Astrocyte (in vitro differentiated cells and primary cell): ENCODE data around the gene SALL4. TPM values are rescaled to one million over a fixed set of nuclear protein-coding genes. Genes with fewer than 3 reads are reported as not detected.

Experiments used
- DNase-seq: peaks from one replicate; pipeline ENCODE4 v3.0.0-alpha.2; 2010; ENCODE audit warnings: low read depth
- FAIRE-seq: peaks from 2 replicates; lab custom pipeline; 2011; peaks lifted over from hg19 to GRCh38; lab: Jason Lieb, UNC
- H2AFZ ChIP-seq: 2 replicates; pipeline ENCODE4 v1.6.0; 2012; ENCODE audit warnings: low read depth, low read length, inconsistent platforms
- H3K27ac ChIP-seq: 2 replicates; pipeline ENCODE4 v1.5.1; 2011; ENCODE audit warnings: low read depth, low read length, inconsistent platforms
- H3K27me3 ChIP-seq: 2 replicates; pipeline ENCODE4 v1.6.0; 2011; ENCODE audit warnings: low read length, inconsistent platforms; ENCODE audit not compliant: insufficient read depth
- H3K36me3 ChIP-seq: 2 replicates; pipeline ENCODE4 v1.5.1; 2011; ENCODE audit warnings: low read length, inconsistent platforms; ENCODE audit not compliant: insufficient read depth
- H3K4me1 ChIP-seq: 2 replicates; pipeline ENCODE4 v1.5.1; 2011; ENCODE audit warnings: low read length, inconsistent platforms; ENCODE audit not compliant: insufficient read depth
- H3K4me2 ChIP-seq: 2 replicates; pipeline ENCODE4 v1.6.0; 2012; ENCODE audit warnings: low read length, inconsistent platforms
- H3K4me3 ChIP-seq: 2 replicates; pipeline ENCODE4 v1.5.1; 2011; ENCODE audit warnings: low read depth, mild to moderate bottlenecking, low read length, inconsistent platforms; ENCODE audit not compliant: insufficient read depth
- H3K79me2 ChIP-seq: 2 replicates; pipeline ENCODE4 v1.6.0; 2012; ENCODE audit warnings: mild to moderate bottlenecking, low read length, inconsistent platforms; ENCODE audit not compliant: insufficient read depth
- H3K9ac ChIP-seq: 2 replicates; pipeline ENCODE4 v1.6.0; 2012; ENCODE audit warnings: mild to moderate bottlenecking, low read length, inconsistent platforms
- H3K9me3 ChIP-seq: 2 replicates; pipeline ENCODE4 v1.5.1; 2012; ENCODE audit warnings: low read depth, mild to moderate bottlenecking, low read length, inconsistent platforms; ENCODE audit not compliant: insufficient read depth
- H4K20me1 ChIP-seq: 2 replicates; pipeline ENCODE4 v1.6.0; 2012; ENCODE audit warnings: low read length, inconsistent platforms; ENCODE audit not compliant: insufficient read depth
- H3K27ac Mint-ChIP-seq: one replicate; pipeline ENCODE4 v1.8.0; 2021; ENCODE audit warnings: mild to moderate bottlenecking, mixed read lengths; ENCODE audit not compliant: unreplicated experiment
- H3K27me3 Mint-ChIP-seq: one replicate; pipeline ENCODE4 v1.8.0; 2021; ENCODE audit warnings: low read depth, mixed read lengths; ENCODE audit not compliant: unreplicated experiment
- H3K36me3 Mint-ChIP-seq: one replicate; pipeline ENCODE4 v1.8.0; 2021; ENCODE audit warnings: low read depth, mixed read lengths; ENCODE audit not compliant: unreplicated experiment
- H3K4me1 Mint-ChIP-seq: one replicate; pipeline ENCODE4 v1.8.0; 2021; ENCODE audit warnings: low read depth, mixed read lengths; ENCODE audit not compliant: unreplicated experiment
- H3K4me3 Mint-ChIP-seq: one replicate; pipeline ENCODE4 v1.8.0; 2021; ENCODE audit warnings: mild to moderate bottlenecking, moderate library complexity, mixed read lengths; ENCODE audit not compliant: unreplicated experiment
- H3K9me3 Mint-ChIP-seq: one replicate; pipeline ENCODE4 v1.8.0; 2021; ENCODE audit warnings: mild to moderate bottlenecking, mixed read lengths; ENCODE audit not compliant: unreplicated experiment
- CTCF ChIP-seq: IDR thresholded peaks from 2 replicates; pipeline ENCODE4 v1.5.1; 2011; ENCODE audit warnings: low read depth, mild to moderate bottlenecking, inconsistent platforms, low read length, moderate library complexity; ENCODE audit not compliant: insufficient read depth
- EZH2 ChIP-seq: IDR thresholded peaks from 2 replicates; pipeline ENCODE4 v1.6.1; 2012; ENCODE audit warnings: mild to moderate bottlenecking, low read length, inconsistent platforms; ENCODE audit not compliant: insufficient read depth
- total RNA-seq: library from RNA; stranded (reverse); gene quantifications from 2 replicates; pipeline ENCODE4 v1.2.1, GENCODE V29; 2021

Gene SALL4
- total RNA-seq, 1 donor from 2014 or later, result 21.7 TPM

GRCh38 chr20:51775241-51775640 is 27.1 kb downstream of the SALL4 start:
- Mint-ChIP-seq H3K27ac (no peak overlapping the region), H3K36me3 (peaks cover 19% of the 10 kb centered on the region), H3K27me3 (no peaks in the 10 kb centered on the region), H3K4me1 (no peaks in the 10 kb centered on the region), H3K9me3 (peaks cover 13% of the 10 kb centered on the region), H3K4me3 (no peak overlapping the region)
- no peaks in the 10 kb centered on the region for H3K9me3 ChIP-seq
- H3K4me2 ChIP-seq, result no peak overlapping the region
- no peak overlapping the region for H2AFZ ChIP-seq
- FAIRE-seq, result no peak
- no peaks in the 10 kb centered on the region for H4K20me1 ChIP-seq
- no peak for TF ChIP-seq EZH2
- H3K27ac ChIP-seq, result no peak overlapping the region
- no peaks in the 10 kb centered on the region for H3K27me3 ChIP-seq
- H3K36me3 ChIP-seq, result no peaks in the 10 kb centered on the region
- no peak for DNase-seq
- no peaks in the 10 kb centered on the region for H3K79me2 ChIP-seq
- H3K9ac ChIP-seq, result no peak overlapping the region
- H3K4me3 ChIP-seq, result no peak overlapping the region
- no peaks in the 10 kb centered on the region for H3K4me1 ChIP-seq

- H2AFZ ChIP-seq, result no peak overlapping the region
- no peak for FAIRE-seq
- H3K27ac Mint-ChIP-seq, result no peak overlapping the region
- no peaks in the 10 kb centered on the region for H3K36me3 ChIP-seq
- no peaks in the 10 kb centered on the region for H3K27me3 ChIP-seq
- no peaks in the 10 kb centered on the region for H4K20me1 ChIP-seq
- no peak overlapping the region for H3K27ac ChIP-seq
- H3K9me3 ChIP-seq, result no peaks in the 10 kb centered on the region
- no peak for TF ChIP-seq EZH2
- TF ChIP-seq CTCF, result no peak
- peaks cover 5% of the 10 kb centered on the region for H3K4me1 ChIP-seq
- H3K4me1 Mint-ChIP-seq, result no peaks in the 10 kb centered on the region
- no peaks in the 10 kb centered on the region for H3K27me3 Mint-ChIP-seq
- H3K9ac ChIP-seq, result no peak overlapping the region
- H3K4me3 Mint-ChIP-seq, result no peak overlapping the region
- no peak overlapping the region for H3K4me2 ChIP-seq
- DNase-seq, result no peak
- no peaks in the 10 kb centered on the region for H3K36me3 Mint-ChIP-seq
- H3K4me3 ChIP-seq, result no peak overlapping the region
- H3K79me2 ChIP-seq, result peaks cover 2% of the 10 kb centered on the region
- no peaks in the 10 kb centered on the region for H3K9me3 Mint-ChIP-seq
Measured at GRCh38 chr20:51772236-51772635, 30.1 kb downstream of the SALL4 start.

GRCh38 chr20:51769976-51770615 is 32.2 kb downstream of the SALL4 start:
- H2AFZ ChIP-seq, result no peak overlapping the region
- no peaks in the 10 kb centered on the region for H3K4me1 Mint-ChIP-seq
- H3K27ac Mint-ChIP-seq, result no peak overlapping the region
- H3K9me3 Mint-ChIP-seq, result no peaks in the 10 kb centered on the region
- no peaks in the 10 kb centered on the region for H3K36me3 ChIP-seq
- H3K4me3 Mint-ChIP-seq, result peak overlapping the region; percentile 58
- no peaks in the 10 kb centered on the region for H3K27me3 Mint-ChIP-seq
- FAIRE-seq, result no peak
- no peaks in the 10 kb centered on the region for H3K36me3 Mint-ChIP-seq
- no peak for DNase-seq
- no peaks in the 10 kb centered on the region for H4K20me1 ChIP-seq
- no peak overlapping the region for H3K27ac ChIP-seq
- no peaks in the 10 kb centered on the region for H3K9me3 ChIP-seq
- H3K4me3 ChIP-seq, result no peak overlapping the region
- no peaks in the 10 kb centered on the region for H3K27me3 ChIP-seq
- H3K4me2 ChIP-seq, result no peak overlapping the region
- H3K9ac ChIP-seq, result no peak overlapping the region
- H3K4me1 ChIP-seq, result peaks cover 6% of the 10 kb centered on the region
- TF ChIP-seq EZH2, result no peak
- TF ChIP-seq CTCF, result no peak
- H3K79me2 ChIP-seq, result peaks cover 11% of the 10 kb centered on the region
